Measurements from ENCODE around the gene TESK2. TPM values are rescaled to one million over a fixed set of nuclear protein-coding genes. Genes with fewer than 3 reads are reported as not detected.
A peak's percentile ranks its signal among the peaks of the same experiment; 100 is the strongest.

The TESK2 gene
- total RNA-seq, 1 donor from 2014 or later = 12.2 TPM

- DNase-seq (no peak), ATAC-seq (ENCODE audit: low read depth) (no peak)
- Mint-ChIP-seq H3K36me3 (ENCODE audit: low read depth) (peaks cover 5% of the 10 kb centered on the region), H3K27me3 (no peaks in the 10 kb centered on the region), H3K9me3 (no peaks in the 10 kb centered on the region), H3K4me3 (no peak overlapping the region), H3K27ac (no peak overlapping the region), H3K4me1 (peaks cover 28% of the 10 kb centered on the region)
- ChIA-PET CTCF (no interaction called here), POLR2A (interaction anchor here (0.7 kb wide), 1 partner anchor 42 kb away, joined by 4 read pairs; no protein-coding TSS in a partner anchor)
- no peak for TF ChIP-seq CTCF (IDR thresholded peaks at IDR 0.05)
- intact Hi-C loops (cut with micrococcal nuclease) = no loop called here
Measured at GRCh38 chr1:45400049-45400448, 90.9 kb downstream of the TESK2 start.

GRCh38 chr1:45397285-45397684 is 93.7 kb downstream of the TESK2 start:
- Mint-ChIP-seq H3K36me3 (ENCODE audit: low read depth) (peaks cover 5% of the 10 kb centered on the region), H3K4me1 (peaks cover 48% of the 10 kb centered on the region), H3K9me3 (no peaks in the 10 kb centered on the region), H3K27me3 (no peaks in the 10 kb centered on the region), H3K27ac (peak overlapping the region; percentile 54), H3K4me3 (no peak overlapping the region)
- ATAC-seq (ENCODE audit: low read depth) = no peak
- intact Hi-C loops (cut with micrococcal nuclease) = no loop called here
- ChIA-PET CTCF (interaction anchor here (0.8 to 1.5 kb wide), 2 partner anchors 37 to 40 kb away, joined by 3 to 4 read pairs; no protein-coding TSS in a partner anchor), POLR2A (interaction anchor here (0.9 to 1.7 kb wide), 2 partner anchors 33 to 57 kb away, joined by 3 to 9 read pairs; partner anchors contain the start of genes MUTYH and TOE1)
- TF ChIP-seq CTCF (IDR thresholded peaks at IDR 0.05) = no peak
- DNase-seq = no peak

- Mint-ChIP-seq H3K36me3 (ENCODE audit: low read depth) (peaks cover 5% of the 10 kb centered on the region), H3K27ac (peak overlapping the region; percentile 94), H3K4me1 (peaks cover 53% of the 10 kb centered on the region), H3K27me3 (no peaks in the 10 kb centered on the region), H3K9me3 (no peaks in the 10 kb centered on the region), H3K4me3 (no peak overlapping the region)
- intact Hi-C loops (cut with micrococcal nuclease) = no loop called here
- ChIA-PET CTCF (interaction anchor here (0.9 to 1.4 kb wide), 3 partner anchors 11 to 381 kb away, joined by 3 read pairs; no protein-coding TSS in a partner anchor), POLR2A (interaction anchor here (1.2 to 4.0 kb wide), 4 partner anchors 11 to 49 kb away, joined by 3 to 32 read pairs (median 8); no protein-coding TSS in a partner anchor)
- ATAC-seq (ENCODE audit: low read depth) (no peak), DNase-seq (no peak)
- no peak for TF ChIP-seq CTCF (IDR thresholded peaks at IDR 0.05)
Measured at GRCh38 chr1:45395582-45395981, 95.4 kb downstream of the TESK2 start.

GRCh38 chr1:45395051-45395450 is 95.9 kb downstream of the TESK2 start:
- ChIA-PET POLR2A (interaction anchor here (0.7 to 4.0 kb wide), 9 partner anchors 11 to 189 kb away, joined by 3 to 70 read pairs (median 11); partner anchors contain the start of genes MUTYH, NASP, TESK2 and TOE1), CTCF (interaction anchor here (0.9 to 2.6 kb wide), 4 partner anchors 17 to 381 kb away, joined by 3 to 10 read pairs (median 3); no protein-coding TSS in a partner anchor)
- TF ChIP-seq CTCF (IDR thresholded peaks at IDR 0.05) = no peak
- H3K27ac Mint-ChIP-seq = peak overlapping the region; percentile 94
- DNase-seq (no peak), ATAC-seq (ENCODE audit: low read depth) (no peak)
- no peaks in the 10 kb centered on the region for H3K27me3 Mint-ChIP-seq
- intact Hi-C loops (cut with micrococcal nuclease) = no loop called here
- H3K4me3 Mint-ChIP-seq = peak overlapping the region; percentile 6
- no peaks in the 10 kb centered on the region for H3K9me3 Mint-ChIP-seq
- peaks cover 5% of the 10 kb centered on the region for H3K36me3 Mint-ChIP-seq (ENCODE audit: low read depth)
- peaks cover 52% of the 10 kb centered on the region for H3K4me1 Mint-ChIP-seq

GRCh38 chr1:45394342-45394741 is 96.6 kb downstream of the TESK2 start:
- ATAC-seq (ENCODE audit: low read depth) (peak; percentile 67), DNase-seq (no peak)
- Mint-ChIP-seq H3K27me3 (no peaks in the 10 kb centered on the region), H3K36me3 (ENCODE audit: low read depth) (peaks cover 3% of the 10 kb centered on the region), H3K27ac (peak overlapping the region; percentile 94), H3K9me3 (no peaks in the 10 kb centered on the region), H3K4me3 (peak overlapping the region; percentile 62), H3K4me1 (peaks cover 52% of the 10 kb centered on the region)
- intact Hi-C loops (cut with micrococcal nuclease) = loop anchor here (1.0 to 5.0 kb wide), 4 partner anchors 19 to 97 kb away; partner anchors contain the start of gene TESK2
- ChIA-PET POLR2A (interaction anchor here (0.7 to 4.0 kb wide), 23 partner anchors 12 to 673 kb away, joined by 3 to 70 read pairs (median 6); partner anchors contain the start of genes AKR1A1, MMACHC, MUTYH and NASP), CTCF (interaction anchor here (0.8 to 2.6 kb wide), 5 partner anchors 15 to 380 kb away, joined by 3 to 10 read pairs (median 3); partner anchors contain the start of gene TESK2)
- no peak for TF ChIP-seq CTCF (IDR thresholded peaks at IDR 0.05)
